H1 (cell line): ENCODE measurements around the gene CAMK2D.

Source experiments
- ATF2 ChIP-seq: IDR thresholded peaks from 2 replicates; pipeline ENCODE4 v1.6.1; 2012; ENCODE audit warnings: low read length, inconsistent platforms
- ATF3 ChIP-seq: IDR thresholded peaks from 2 replicates; pipeline ENCODE4 v1.6.1; 2011; ENCODE audit warnings: low read depth, mild to moderate bottlenecking, low read length; ENCODE audit not compliant: insufficient read depth
- CEBPB ChIP-seq: IDR thresholded peaks from 2 replicates; pipeline ENCODE4 v1.6.1; 2012; ENCODE audit warnings: low read depth, low read length
- CTCF ChIP-seq, 3 experiments: IDR thresholded peaks; 1 replicate in 2 of 3; 2 replicates in 1 of 3; pipeline versions ENCODE4 v1.5.1 to v1.6.1; 2011; ENCODE audit warnings: low read length in 3 of 3, mild to moderate bottlenecking in 3 of 3, inconsistent platforms in 2 of 3, low read depth in 1 of 3, moderate library complexity in 1 of 3; ENCODE audit not compliant: insufficient read depth in 1 of 3; ENCODE audit errors: control extremely low read depth in 1 of 3
- EP300 ChIP-seq, 2 experiments: IDR thresholded peaks; 1 replicate in 1 of 2; 2 replicates in 1 of 2; pipeline ENCODE4 v1.6.1; 2011 to 2012; ENCODE audit warnings: low read depth in 2 of 2, low read length in 2 of 2, mild to moderate bottlenecking in 2 of 2, borderline replicate concordance in 1 of 2, inconsistent platforms in 1 of 2, moderate library complexity in 1 of 2
- EZH2 ChIP-seq: fragments of 200-600 bp; sonication (generic); IDR thresholded peaks from 2 replicates; pipeline ENCODE4 v1.7.1; 2012; ENCODE audit warnings: low read depth, mild to moderate bottlenecking, moderate library complexity, low read length, inconsistent platforms; ENCODE audit not compliant: severe bottlenecking
- GTF2F1 ChIP-seq: IDR thresholded peaks from 2 replicates; pipeline ENCODE4 v1.6.1; 2012; ENCODE audit warnings: low read depth, low read length, improper control_type of control experiment, borderline replicate concordance
- POLR2AphosphoS5 ChIP-seq: IDR thresholded peaks from 2 replicates; pipeline ENCODE4 v1.6.1; 2011; ENCODE audit warnings: low read depth, low read length
- SIN3A ChIP-seq, 2 experiments: IDR thresholded peaks in 1 of 2; conservative IDR thresholded peaks in 1 of 2; 2 replicates each; pipeline ENCODE4 v1.6.1; 2011 to 2012; ENCODE audit warnings: low read length in 2 of 2, improper control_type of control experiment in 1 of 2, low read depth in 1 of 2, mild to moderate bottlenecking in 1 of 2
- SP4 ChIP-seq: IDR thresholded peaks from 2 replicates; pipeline ENCODE4 v1.6.1; 2012; ENCODE audit warnings: low read length, inconsistent platforms
- TEAD4 ChIP-seq: IDR thresholded peaks from 2 replicates; pipeline ENCODE4 v1.6.1; 2012; ENCODE audit warnings: low read depth, low read length, inconsistent platforms, mixed read lengths
- USF2 ChIP-seq: IDR thresholded peaks from 2 replicates; pipeline ENCODE4 v1.6.1; 2011; ENCODE audit warnings: low read length, improper control_type of control experiment

- TF ChIP-seq USF2 (no peak), GTF2F1 (no peak), CTCF (IDR thresholded peaks at IDR 0.05; ENCODE audit: control extremely low read depth in 1 of 3, insufficient read depth in 1 of 3, low read depth in 1 of 3, low read length in 3 of 3) (no peak), TEAD4 (no peak), EZH2 (no peak), ATF3 (no peak), SP4 (no peak), SIN3A (conservative IDR thresholded peaks at IDR 0.05 in 1 of 2, IDR thresholded peaks at IDR 0.05 in 1 of 2; ENCODE audit: low read depth in 1 of 2, low read length in 2 of 2) (no peak), POLR2AphosphoS5 (no peak), EP300 (IDR thresholded peaks at IDR 0.05; ENCODE audit: borderline replicate concordance in 1 of 2, low read depth in 2 of 2, low read length in 2 of 2) (no peak), CEBPB (no peak), ATF2 (no peak)
Observed at GRCh38 chr4:113637823-113638561, 123.5 kb downstream of the CAMK2D start.
